T-helper 2 cell treated with Interferon-gamma antibody and Interleukin-4, amounts not matched to agents 5 μg/mL and 100 μg/mL, for 36 hours (primary cell): Measurements from ENCODE around the gene TBC1D25.
A peak's percentile ranks its signal among the peaks of the same experiment; 100 is the strongest.

ENCODE experiments used
- DNase-seq: peaks from one replicate; pipeline ENCODE4 v3.0.0; 2021; ENCODE audit warnings: low spot score
- H3K27ac Mint-ChIP-seq: one replicate; pipeline ENCODE4 v1.8.0; 2021; ENCODE audit warnings: mild to moderate bottlenecking, mixed read lengths
- H3K27me3 Mint-ChIP-seq: one replicate; pipeline ENCODE4 v1.8.0; 2021; ENCODE audit warnings: low read depth, mixed read lengths
- H3K36me3 Mint-ChIP-seq: one replicate; pipeline ENCODE4 v1.8.0; 2021; ENCODE audit warnings: low read depth, mixed read lengths
- H3K4me1 Mint-ChIP-seq: one replicate; pipeline ENCODE4 v1.8.0; 2021; ENCODE audit warnings: low read depth, mixed read lengths
- H3K4me3 Mint-ChIP-seq: one replicate; pipeline ENCODE4 v1.8.0; 2022; ENCODE audit warnings: mild to moderate bottlenecking, moderate library complexity, mixed read lengths
- H3K9me3 Mint-ChIP-seq: one replicate; pipeline ENCODE4 v1.8.0; 2021; ENCODE audit warnings: mixed read lengths

The TBC1D25 gene

DNA sequence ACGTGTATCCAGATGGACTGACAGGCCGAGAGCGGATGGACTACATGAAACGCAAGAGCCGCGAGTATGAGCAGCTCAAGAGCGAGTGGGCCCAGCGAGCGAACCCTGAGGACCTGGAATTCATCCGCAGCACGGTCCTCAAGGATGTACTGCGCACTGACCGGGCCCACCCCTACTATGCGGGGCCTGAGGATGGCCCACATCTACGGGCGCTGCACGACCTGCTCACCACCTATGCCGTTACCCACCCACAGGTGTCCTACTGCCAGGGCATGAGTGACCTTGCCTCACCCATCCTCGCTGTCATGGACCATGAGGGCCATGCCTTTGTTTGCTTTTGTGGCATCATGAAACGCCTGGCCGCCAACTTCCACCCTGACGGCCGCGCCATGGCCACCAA lies 20.1 kb downstream of the TBC1D25 start:
- H3K4me3 Mint-ChIP-seq: no peak overlapping the region
- H3K9me3 Mint-ChIP-seq: no peaks in the 10 kb centered on the region
- H3K27ac Mint-ChIP-seq: no peak overlapping the region
- peaks cover 23% of the 10 kb centered on the region for H3K36me3 Mint-ChIP-seq
- DNase-seq: no peak
- H3K4me1 Mint-ChIP-seq: no peaks in the 10 kb centered on the region
- H3K27me3 Mint-ChIP-seq: no peaks in the 10 kb centered on the region

DNA sequence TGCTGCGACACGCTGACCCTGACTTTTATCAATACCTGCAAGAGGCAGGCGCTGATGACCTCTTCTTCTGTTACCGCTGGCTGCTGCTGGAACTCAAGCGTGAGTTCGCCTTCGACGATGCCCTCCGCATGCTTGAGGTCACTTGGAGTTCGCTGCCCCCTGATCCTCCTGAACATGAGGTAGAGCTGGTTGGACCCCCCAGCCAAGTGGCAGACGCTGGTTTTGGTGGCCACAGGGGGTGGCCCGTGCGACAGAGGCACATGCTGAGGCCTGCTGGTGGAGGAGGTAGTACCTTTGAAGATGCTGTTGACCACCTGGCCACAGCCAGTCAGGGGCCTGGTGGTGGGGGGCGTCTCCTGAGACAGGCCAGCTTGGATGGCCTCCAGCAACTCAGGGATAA lies 20.5 kb downstream of the TBC1D25 start:
- Mint-ChIP-seq H3K27ac (no peak overlapping the region), H3K4me1 (no peaks in the 10 kb centered on the region), H3K4me3 (no peak overlapping the region), H3K36me3 (peaks cover 20% of the 10 kb centered on the region), H3K9me3 (no peaks in the 10 kb centered on the region), H3K27me3 (no peaks in the 10 kb centered on the region)
- no peak for DNase-seq

DNA sequence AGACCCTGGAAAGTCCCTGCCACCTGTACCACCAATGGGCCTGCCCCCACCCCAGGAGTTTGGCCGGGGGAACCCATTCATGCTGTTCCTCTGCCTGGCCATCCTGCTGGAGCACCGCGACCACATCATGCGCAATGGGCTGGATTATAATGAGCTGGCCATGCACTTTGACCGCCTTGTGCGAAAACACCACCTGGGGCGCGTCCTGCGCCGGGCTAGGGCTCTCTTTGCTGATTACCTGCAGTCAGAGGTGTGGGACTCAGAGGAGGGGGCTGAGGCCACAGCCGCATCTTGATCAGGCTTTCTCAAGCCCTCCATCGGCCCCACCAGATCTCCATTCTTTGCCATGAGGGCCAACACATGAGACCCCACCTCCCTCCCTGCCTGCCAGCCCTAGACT lies 21.2 kb downstream of the TBC1D25 start:
- Mint-ChIP-seq H3K4me1 (no peaks in the 10 kb centered on the region), H3K27ac (no peak overlapping the region), H3K36me3 (peaks cover 20% of the 10 kb centered on the region)

DNA sequence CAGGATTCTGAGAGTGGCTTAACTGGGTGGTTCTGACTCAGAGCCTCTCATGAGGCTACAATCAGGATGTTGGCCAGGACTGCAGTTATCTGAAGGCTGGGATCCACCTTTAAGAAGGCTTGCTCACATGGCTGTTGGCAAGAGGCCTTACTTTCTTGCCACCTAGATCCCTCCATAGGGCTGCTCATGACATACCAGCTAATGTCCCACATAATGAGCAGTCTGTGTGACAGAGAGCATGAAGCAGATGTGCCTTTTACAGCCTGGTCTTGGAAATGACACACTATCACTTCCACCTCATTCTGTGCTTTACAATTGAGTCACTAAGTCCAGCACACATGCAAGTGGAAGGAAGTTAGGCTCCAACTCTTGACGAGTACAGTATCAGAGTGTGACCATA lies 30.4 kb downstream of the TBC1D25 start:
- peak; percentile 34 for DNase-seq
- H3K4me1 Mint-ChIP-seq: peaks cover 9% of the 10 kb centered on the region
- no peak overlapping the region for H3K4me3 Mint-ChIP-seq
- no peaks in the 10 kb centered on the region for H3K27me3 Mint-ChIP-seq
- peak overlapping the region; percentile 63 for H3K27ac Mint-ChIP-seq
- H3K9me3 Mint-ChIP-seq: no peaks in the 10 kb centered on the region
- H3K36me3 Mint-ChIP-seq: peaks cover 2% of the 10 kb centered on the region

More for the DNA sequence above, 21.2 kb downstream of the TBC1D25 start:
- no peak for DNase-seq
- no peak overlapping the region for H3K4me3 Mint-ChIP-seq
- H3K27me3 Mint-ChIP-seq: no peaks in the 10 kb centered on the region
- no peaks in the 10 kb centered on the region for H3K9me3 Mint-ChIP-seq

DNA sequence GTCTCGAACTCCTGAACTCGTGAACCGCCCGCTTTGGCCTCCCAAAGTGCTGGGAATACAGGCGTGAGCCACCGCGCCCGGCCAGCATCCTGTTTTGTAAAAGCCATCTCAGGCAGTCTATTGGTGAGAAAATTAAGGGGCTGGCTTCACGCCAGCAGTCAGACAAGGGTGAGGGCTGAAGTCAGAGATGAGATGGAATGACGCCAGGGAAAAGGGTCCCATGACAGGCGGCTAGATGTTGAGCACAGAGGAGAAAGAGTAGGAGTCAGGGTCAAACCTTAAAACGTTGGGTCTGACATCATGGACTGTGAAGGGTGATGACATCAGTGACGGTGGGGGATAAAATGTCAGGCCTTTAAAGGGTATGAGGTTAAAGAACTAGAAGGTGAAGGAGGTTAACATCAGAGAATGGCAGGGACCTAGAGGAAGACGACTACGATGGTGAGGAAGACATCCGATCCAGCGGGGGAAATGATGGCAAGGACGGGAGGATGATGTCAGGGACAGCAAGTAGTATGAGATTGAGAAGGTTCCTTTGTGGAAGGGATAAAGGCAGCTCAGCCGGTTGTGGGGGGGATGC lies 34.3 kb downstream of the TBC1D25 start:
- H3K27me3 Mint-ChIP-seq: no peaks in the 10 kb centered on the region

DNA sequence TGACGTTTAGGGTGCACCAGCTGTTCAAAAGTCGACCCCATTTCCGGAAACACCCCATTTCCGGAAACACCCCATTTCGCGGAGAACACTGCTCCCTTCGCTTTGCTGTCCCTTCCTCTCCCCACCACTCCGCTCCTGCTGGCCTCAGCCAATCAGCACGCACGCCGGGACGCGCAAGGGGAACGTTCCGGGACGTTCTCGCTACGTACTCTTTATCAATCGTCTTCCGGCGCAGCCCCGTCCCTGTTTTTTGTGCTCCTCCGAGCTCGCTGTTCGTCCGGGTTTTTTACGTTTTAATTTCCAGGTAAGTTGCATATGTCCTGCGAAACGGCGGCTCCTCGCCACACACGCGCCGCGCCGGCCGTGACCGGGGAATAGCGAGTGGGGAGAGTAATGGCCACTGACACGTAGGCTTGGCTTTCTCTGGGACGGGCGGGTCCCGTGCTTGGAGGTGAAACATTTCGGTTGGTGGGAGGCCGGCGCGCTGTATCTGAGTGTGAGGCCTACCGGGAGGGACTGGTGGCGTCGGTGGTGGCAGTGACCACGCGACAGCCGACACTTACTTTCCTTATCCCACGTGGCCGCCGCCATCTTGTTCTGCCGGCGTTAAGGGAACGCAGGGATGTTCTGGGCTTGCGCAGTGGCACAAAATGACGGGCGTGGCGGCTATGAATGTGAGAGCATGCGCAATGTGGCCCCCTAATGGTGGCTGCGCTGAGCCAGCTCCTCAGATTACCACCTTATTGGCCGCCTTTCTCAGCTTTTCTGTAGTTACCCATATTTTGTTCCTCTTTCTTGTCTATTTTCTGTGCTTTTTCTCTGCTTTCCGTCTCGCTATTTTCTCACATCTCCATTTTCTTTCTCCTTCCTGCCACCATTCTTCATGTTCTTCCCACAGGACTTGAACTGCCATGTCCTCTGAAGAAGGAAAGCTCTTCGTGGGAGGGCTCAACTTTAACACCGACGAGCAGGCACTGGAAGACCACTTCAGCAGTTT lies 35.1 kb downstream of the TBC1D25 start, which contains the start of gene RBM3:
RBM3 (plus strand) TSS at position 215 of the 997 bp plus-strand sequence; CDS start at position 912, 697 bp downstream.
- Mint-ChIP-seq H3K36me3 (peaks cover 36% of the 10 kb centered on the region), H3K27ac (peak within 1 kb of the TSS; percentile 99), H3K4me3 (peak within 1 kb of the TSS; percentile 98), H3K27me3 (no peaks in the 10 kb centered on the region), H3K9me3 (no peaks in the 10 kb centered on the region), H3K4me1 (peaks cover 15% of the 10 kb centered on the region)
- peak; percentile 88 for DNase-seq

More for the DNA sequence above, 34.3 kb downstream of the TBC1D25 start:
- DNase-seq: no peak
- peak overlapping the region; percentile 99 for H3K27ac Mint-ChIP-seq
- peaks cover 13% of the 10 kb centered on the region for H3K4me1 Mint-ChIP-seq
- peak overlapping the region; percentile 98 for H3K4me3 Mint-ChIP-seq
- H3K9me3 Mint-ChIP-seq: no peaks in the 10 kb centered on the region
- H3K36me3 Mint-ChIP-seq: peaks cover 33% of the 10 kb centered on the region

DNA sequence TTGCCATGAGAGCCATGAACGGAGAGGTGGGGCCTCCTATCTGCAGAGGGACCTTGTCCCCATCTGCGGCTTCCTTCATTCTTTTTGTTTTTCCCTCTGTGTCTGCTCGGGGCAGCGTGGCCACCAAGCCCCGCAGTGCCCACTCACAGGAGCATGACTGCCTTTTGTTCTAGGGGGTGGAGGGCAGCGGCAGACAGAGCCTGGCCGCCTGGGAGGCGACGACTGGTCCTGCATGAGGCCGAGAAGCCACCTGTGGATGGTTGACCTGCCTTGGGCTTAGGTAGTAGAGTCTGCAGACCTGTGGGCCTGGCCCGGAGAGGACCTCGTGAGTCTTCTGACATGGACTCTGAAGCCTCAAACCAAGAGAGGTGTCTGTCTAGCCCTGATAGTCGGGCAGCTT lies 36.1 kb downstream of the TBC1D25 start:
- Mint-ChIP-seq H3K4me1 (peaks cover 15% of the 10 kb centered on the region), H3K36me3 (peaks cover 40% of the 10 kb centered on the region), H3K27me3 (no peaks in the 10 kb centered on the region), H3K27ac (peak overlapping the region; percentile 99), H3K4me3 (peak overlapping the region; percentile 98), H3K9me3 (no peaks in the 10 kb centered on the region)
- DNase-seq: no peak

DNA sequence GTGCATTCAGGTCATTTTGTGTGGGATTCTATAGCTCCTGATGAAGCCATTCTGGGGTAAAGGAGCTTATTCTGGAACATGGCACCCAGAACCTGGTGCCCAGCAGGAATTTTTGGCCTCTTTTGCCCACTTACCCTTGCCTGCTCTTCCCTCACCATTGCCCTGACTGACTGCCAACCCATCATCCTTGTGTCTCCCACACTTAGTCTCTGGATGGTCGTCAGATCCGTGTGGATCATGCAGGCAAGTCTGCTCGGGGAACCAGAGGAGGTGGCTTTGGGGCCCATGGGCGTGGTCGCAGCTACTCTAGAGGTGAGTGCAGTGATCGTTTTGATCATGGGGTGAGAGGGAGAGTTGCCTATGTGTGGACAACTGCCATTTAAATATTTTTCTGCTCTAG lies 36.6 kb downstream of the TBC1D25 start:
- H3K4me3 Mint-ChIP-seq: peak overlapping the region; percentile 98
- DNase-seq: no peak
- peaks cover 15% of the 10 kb centered on the region for H3K4me1 Mint-ChIP-seq
- H3K27ac Mint-ChIP-seq: no peak overlapping the region
- H3K27me3 Mint-ChIP-seq: no peaks in the 10 kb centered on the region
- peaks cover 40% of the 10 kb centered on the region for H3K36me3 Mint-ChIP-seq
- H3K9me3 Mint-ChIP-seq: no peaks in the 10 kb centered on the region

DNA sequence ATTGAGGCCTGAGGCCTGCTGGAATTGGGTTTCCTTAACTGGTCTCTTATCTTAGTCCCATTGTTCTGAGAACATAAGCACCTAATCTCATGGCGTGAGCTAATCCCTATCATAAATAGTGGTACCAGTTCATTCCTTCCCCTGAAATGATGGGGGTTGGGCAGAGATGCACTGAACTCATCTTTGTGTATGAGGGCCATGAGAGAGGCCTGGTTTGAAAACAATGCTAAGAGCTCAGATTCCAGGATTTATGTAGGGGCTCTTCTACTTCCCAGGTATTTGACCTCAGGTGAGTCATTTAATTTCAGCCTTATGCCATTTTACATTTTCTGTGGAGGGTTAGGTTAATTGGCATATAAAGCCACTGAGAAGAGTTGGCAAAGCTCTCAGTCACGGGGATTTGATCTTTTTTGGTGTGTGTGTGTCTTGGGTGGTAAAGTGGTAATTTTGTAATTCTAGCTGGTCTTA lies 39.2 kb downstream of the TBC1D25 start:
- H3K9me3 Mint-ChIP-seq: no peaks in the 10 kb centered on the region
- H3K27ac Mint-ChIP-seq: peak overlapping the region; percentile 43
- H3K4me1 Mint-ChIP-seq: peaks cover 13% of the 10 kb centered on the region
- H3K36me3 Mint-ChIP-seq: peaks cover 40% of the 10 kb centered on the region
- no peak for DNase-seq
- H3K27me3 Mint-ChIP-seq: no peaks in the 10 kb centered on the region
- no peak overlapping the region for H3K4me3 Mint-ChIP-seq

DNA sequence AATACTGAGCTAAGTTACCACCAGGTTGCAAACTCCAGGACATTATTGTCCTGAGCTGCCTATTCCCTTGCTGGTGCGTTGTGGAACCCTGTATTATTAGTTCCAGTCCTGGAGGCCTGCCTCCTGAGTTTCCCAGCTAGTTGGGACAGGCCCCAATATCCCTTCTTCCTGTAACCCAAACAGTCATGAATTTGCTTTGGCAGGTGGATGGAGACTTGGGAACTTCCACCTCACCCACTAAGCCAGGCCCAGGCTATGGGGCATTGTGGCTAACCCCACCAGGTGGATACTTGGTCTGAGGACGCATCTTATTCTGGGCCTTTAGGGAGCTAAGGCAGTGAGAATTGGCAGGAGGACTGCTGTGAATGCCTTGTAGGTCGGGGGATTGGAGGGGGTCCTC lies 39.7 kb downstream of the TBC1D25 start:
- peaks cover 40% of the 10 kb centered on the region for H3K36me3 Mint-ChIP-seq
- H3K9me3 Mint-ChIP-seq: no peaks in the 10 kb centered on the region
- peaks cover 8% of the 10 kb centered on the region for H3K4me1 Mint-ChIP-seq
- H3K27me3 Mint-ChIP-seq: no peaks in the 10 kb centered on the region
- no peak overlapping the region for H3K4me3 Mint-ChIP-seq
- no peak for DNase-seq
- H3K27ac Mint-ChIP-seq: no peak overlapping the region

DNA sequence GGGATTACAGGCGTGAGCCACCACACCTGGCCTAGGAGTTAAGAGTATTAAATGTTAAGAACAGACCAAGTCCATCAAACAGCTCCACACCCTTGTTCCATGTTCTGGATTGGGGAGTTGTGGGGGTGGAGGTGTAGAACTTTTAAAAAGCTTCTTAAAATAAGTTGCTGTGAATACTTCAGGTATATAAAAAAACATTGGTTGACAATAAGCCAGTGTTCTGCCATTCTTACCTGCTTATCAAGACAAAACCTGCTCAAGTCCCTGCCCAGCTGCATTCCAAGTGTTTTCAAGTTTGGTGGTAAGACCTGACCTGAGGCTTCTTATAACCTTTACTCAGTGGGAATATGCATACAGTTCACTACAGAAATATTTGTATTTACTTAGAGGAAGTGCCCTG lies 41.1 kb downstream of the TBC1D25 start:
- H3K9me3 Mint-ChIP-seq: no peaks in the 10 kb centered on the region
- peaks cover 30% of the 10 kb centered on the region for H3K36me3 Mint-ChIP-seq
- DNase-seq: no peak
- H3K27me3 Mint-ChIP-seq: no peaks in the 10 kb centered on the region
- no peak overlapping the region for H3K27ac Mint-ChIP-seq
- H3K4me1 Mint-ChIP-seq: peaks cover 5% of the 10 kb centered on the region
- H3K4me3 Mint-ChIP-seq: no peak overlapping the region

DNA sequence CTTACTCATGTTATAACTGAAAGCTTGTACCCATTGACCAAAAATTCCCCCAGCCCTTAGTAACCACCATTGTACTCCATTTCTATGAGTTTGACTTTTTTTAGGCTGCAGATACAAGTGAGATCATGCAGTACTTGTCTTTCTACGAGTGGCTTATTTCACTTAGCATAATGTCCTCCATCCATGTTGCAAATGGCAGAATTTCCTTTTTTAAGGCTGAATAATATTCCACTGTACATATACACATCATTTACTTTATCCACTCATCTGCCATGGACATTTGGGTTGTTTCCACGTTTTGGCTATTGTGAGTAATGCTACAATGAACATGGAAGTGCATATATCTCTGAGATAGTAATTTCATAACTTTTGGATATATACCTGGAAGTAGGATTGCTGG lies 45.2 kb downstream of the TBC1D25 start:
- Mint-ChIP-seq H3K36me3 (peaks cover 3% of the 10 kb centered on the region), H3K27me3 (no peaks in the 10 kb centered on the region), H3K4me3 (no peak overlapping the region), H3K27ac (no peak overlapping the region), H3K9me3 (no peaks in the 10 kb centered on the region), H3K4me1 (no peaks in the 10 kb centered on the region)
- no peak for DNase-seq

DNA sequence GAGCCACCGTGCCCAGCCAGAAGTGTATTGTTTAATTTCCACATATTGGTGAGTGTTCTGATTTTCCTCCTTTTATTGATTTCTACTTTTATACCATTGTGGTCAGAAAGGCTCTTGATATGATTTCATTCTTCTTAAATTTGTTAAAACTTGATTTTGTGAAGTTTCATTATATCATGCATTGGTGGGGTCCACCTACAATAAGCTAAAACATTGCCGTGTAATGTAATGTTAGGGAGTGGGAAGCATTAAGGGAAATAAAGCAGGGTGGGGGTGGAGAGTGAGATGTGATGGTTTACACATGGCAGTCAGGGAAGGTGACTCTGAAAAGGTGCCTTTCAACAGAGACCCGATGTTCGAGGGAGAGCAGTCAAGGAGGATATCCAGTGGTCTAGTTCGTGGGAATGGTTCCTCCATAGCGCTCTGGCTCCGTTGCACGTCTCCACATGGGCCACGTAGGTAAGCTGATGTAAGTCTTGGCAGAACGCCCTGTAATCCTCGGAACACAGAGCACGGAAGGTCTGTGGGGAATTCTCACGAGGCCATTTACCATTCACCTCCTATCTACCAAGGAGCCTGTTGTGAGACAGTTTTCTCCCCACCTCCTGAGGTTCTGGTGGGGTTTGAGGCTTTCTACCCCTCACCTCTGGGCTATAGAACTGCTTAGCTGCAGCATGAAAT lies 50.1 kb downstream of the TBC1D25 start:
- Mint-ChIP-seq H3K9me3 (no peaks in the 10 kb centered on the region), H3K4me3 (no peak overlapping the region), H3K27ac (no peak overlapping the region), H3K36me3 (no peaks in the 10 kb centered on the region), H3K4me1 (no peaks in the 10 kb centered on the region), H3K27me3 (no peaks in the 10 kb centered on the region)
- no peak for DNase-seq
